BE2C (cell line): ENCODE results near the gene CLPX.

Source experiments
- DNase-seq: peaks from one replicate; pipeline ENCODE4 v3.0.0-alpha.2; 2020
- H3K27me3 ChIP-seq: fragments of 250-450 bp; sonication (Bioruptor Pico); 2 replicates; pipeline ENCODE4 v1.5.1; 2020; ENCODE audit warnings: mild to moderate bottlenecking
- H3K36me3 ChIP-seq: fragments of 250-450 bp; sonication (Bioruptor Pico); 2 replicates; pipeline ENCODE4 v1.5.1; 2020; ENCODE audit warnings: mild to moderate bottlenecking
- H3K4me1 ChIP-seq: fragments of 250-450 bp; sonication (Bioruptor Pico); 2 replicates; pipeline ENCODE4 v1.5.1; 2020
- H3K4me3 ChIP-seq: 2 replicates; pipeline ENCODE4 v1.5.1; 2011; ENCODE audit warnings: low read depth, low read length
- H3K9me3 ChIP-seq: fragments of 250-450 bp; sonication (Bioruptor Pico); 2 replicates; pipeline ENCODE4 v1.5.1; 2020
- CTCF ChIP-seq: IDR thresholded peaks from 2 replicates; pipeline ENCODE4 v1.5.1; 2012; ENCODE audit warnings: mild to moderate bottlenecking, low read depth, low read length

Gene CLPX

GRCh38 chr15:65172531-65172930 is 12.6 kb downstream of the CLPX start:
- Histone ChIP-seq H3K36me3 (peaks cover 59% of the 10 kb centered on the region), H3K4me3 (no peak overlapping the region), H3K9me3 (no peaks in the 10 kb centered on the region), H3K27me3 (no peaks in the 10 kb centered on the region), H3K4me1 (no peaks in the 10 kb centered on the region)
- no peak for TF ChIP-seq CTCF
- no peak for DNase-seq

GRCh38 chr15:65171428-65171827 is 13.7 kb downstream of the CLPX start:
- no peaks in the 10 kb centered on the region for H3K4me1 ChIP-seq
- no peak for DNase-seq
- no peaks in the 10 kb centered on the region for H3K9me3 ChIP-seq
- H3K36me3 ChIP-seq, result peaks cover 51% of the 10 kb centered on the region
- no peaks in the 10 kb centered on the region for H3K27me3 ChIP-seq
- H3K4me3 ChIP-seq, result no peak overlapping the region
- TF ChIP-seq CTCF, result no peak

GRCh38 chr15:65165875-65166274 is 19.3 kb downstream of the CLPX start:
- Histone ChIP-seq H3K4me1 (no peaks in the 10 kb centered on the region), H3K9me3 (no peaks in the 10 kb centered on the region), H3K4me3 (no peak overlapping the region), H3K27me3 (no peaks in the 10 kb centered on the region), H3K36me3 (peaks cover 23% of the 10 kb centered on the region)
- no peak for DNase-seq
- no peak for TF ChIP-seq CTCF

GRCh38 chr15:65164139-65164538 is 21.0 kb downstream of the CLPX start:
- Histone ChIP-seq H3K4me1 (no peaks in the 10 kb centered on the region), H3K36me3 (peaks cover 11% of the 10 kb centered on the region), H3K9me3 (no peaks in the 10 kb centered on the region), H3K27me3 (no peaks in the 10 kb centered on the region), H3K4me3 (no peak overlapping the region)
- no peak for TF ChIP-seq CTCF
- DNase-seq, result no peak

GRCh38 chr15:65163041-65163440 is 22.1 kb downstream of the CLPX start:
- Histone ChIP-seq H3K4me1 (no peaks in the 10 kb centered on the region), H3K27me3 (no peaks in the 10 kb centered on the region), H3K4me3 (no peak overlapping the region), H3K9me3 (no peaks in the 10 kb centered on the region), H3K36me3 (peaks cover 17% of the 10 kb centered on the region)
- DNase-seq, result no peak
- TF ChIP-seq CTCF, result no peak

- Histone ChIP-seq H3K4me3 (no peak overlapping the region), H3K36me3 (peaks cover 63% of the 10 kb centered on the region), H3K9me3 (no peaks in the 10 kb centered on the region), H3K27me3 (no peaks in the 10 kb centered on the region), H3K4me1 (no peaks in the 10 kb centered on the region)
- no peak for DNase-seq
- TF ChIP-seq CTCF, result no peak
Observed at GRCh38 chr15:65156692-65157091, 28.4 kb downstream of the CLPX start.
